ENCODE measurements around the gene SLC16A13.

Gene SLC16A13

DNA sequence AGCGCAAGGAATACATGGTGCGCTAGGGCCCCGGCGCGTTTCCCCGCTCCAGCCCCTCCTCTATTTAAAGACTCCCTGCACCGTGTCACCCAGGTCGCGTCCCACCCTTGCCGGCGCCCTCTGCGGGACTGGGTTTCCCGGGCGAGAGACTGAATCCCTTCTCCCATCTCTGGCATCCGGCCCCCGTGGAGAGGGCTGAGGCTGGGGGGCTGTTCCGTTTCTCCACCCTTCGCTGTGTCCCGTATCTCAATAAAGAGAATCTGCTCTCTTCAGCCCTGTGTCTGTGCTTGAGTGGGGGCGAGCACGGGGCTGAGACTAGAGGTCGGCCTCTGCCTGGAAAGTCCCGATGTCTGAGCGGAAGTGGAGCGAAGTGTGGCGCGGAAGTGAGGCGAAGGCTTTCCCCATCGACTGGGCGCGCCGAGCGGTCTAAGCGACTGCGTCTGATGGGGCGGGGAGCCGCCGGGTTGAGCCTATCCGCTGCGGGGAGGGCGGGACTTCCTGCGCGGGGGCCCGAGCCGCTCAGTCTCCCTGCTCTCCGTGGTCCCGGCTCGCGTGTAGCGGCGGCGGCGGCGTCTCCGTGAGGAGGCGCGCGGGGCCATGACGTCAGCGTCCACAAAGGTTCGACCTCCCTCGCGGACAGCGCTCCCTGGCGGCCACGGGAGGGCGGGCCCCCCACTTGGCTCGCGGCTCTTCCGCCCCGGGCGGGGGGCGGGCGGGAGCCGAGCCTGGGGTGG lies 21.4 kb upstream of the SLC16A13 start:
- DNase-seq = no peak

DNA sequence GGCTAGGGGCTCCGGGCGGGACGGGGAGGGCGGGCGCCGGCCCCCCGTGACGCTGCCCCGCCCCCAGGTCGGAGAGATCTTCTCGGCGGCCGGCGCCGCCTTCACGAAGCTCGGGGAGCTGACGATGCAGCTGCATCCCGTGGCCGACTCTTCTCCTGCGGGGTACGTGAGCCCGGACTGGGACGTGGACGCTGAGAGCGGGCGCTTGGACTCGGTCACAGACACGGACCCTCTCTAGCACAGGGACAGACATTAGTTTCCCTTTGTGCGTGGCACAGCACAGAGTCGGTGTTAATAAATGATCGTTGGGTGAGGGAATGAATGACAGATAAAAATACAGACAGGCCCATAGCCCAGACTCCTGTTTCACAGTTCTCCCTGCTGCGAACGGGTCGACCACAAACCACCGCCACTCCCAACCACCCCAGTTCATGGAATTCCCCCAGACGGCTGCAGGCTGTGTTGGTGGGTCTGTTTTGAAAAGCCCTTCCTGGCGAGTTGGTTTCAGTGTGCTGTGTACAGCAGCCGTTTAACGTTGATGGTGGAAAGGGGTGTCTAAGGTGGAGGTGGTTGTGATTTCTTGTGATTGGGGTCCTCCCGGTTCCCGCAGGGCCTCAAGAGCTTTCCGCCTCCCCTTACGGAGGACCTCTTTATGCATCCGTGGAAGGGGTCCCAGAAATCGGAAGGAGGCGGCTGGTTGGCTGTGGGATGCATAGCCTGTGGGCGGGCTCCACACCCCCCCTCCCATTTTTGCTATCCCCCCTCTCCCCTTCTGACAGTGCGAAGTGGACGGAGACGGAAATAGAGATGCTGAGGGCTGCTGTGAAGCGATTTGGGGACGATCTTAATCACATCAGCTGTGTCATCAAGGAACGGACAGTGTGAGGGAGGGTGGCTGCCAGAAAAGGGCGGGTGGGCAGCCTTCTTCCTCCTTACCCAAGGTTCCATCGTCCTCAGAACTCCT lies 20.5 kb upstream of the SLC16A13 start:
- no peak for DNase-seq

DNA sequence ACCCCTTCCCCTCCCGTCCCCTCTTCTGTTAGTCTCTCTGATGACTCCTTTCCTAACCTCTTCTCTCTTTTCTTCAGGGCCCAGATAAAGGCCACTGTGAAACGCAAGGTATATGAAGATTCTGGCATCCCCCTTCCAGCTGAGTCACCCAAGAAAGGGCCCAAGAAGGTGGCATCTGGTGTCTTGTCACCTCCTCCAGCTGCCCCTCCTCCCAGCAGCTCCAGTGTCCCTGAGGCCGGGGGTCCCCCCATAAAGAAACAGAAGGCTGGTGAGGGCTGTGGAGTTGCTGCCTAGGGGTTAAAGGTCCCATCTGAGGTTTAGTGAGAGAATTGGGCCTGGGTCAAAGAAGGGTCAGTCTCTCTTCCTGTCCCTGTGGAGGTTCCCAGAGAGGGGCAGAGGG lies 19.4 kb upstream of the SLC16A13 start:
- no peak for DNase-seq

DNA sequence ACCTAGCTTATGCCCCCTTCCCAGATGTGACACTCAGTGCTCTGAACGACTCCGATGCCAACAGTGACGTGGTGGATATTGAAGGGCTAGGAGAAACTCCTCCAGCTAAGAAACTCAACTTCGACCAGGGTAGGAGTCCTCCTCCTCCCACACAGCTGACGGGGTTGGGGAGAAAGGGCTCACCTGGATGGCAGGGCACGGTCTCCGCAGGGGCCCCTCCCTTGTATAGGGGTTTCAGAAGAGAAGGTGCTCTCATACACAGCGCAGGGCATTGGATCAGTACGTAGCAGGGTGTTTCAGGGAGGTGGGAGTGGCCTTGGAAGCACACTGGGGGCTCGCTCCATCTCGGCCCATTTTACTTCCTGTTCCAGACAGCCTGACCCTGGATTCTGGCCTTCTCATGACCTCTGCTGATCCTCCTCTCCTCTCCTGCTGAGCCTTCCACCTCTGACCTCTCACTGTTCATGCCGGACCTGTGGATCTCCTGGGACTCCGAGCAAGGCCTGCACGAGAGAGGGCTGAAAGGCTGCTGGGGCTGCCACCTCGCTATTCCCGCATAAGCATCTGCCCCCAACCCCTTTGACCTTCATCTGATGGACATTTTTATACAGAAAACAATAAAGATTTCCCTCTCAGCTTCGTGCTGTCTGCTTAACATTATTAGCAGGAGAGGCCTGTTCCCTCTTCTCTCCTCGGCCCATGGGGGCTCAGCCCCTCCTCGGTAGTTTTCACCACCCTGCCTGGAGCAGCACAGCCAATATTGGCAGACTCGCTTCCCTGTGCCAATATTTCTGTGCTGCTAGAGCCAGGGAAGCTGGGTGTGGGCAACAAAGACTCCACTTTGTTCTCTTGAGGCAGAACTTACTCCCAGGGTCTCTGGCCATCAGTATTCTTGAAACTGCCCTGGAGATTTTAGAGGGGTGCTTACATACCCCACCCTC lies 18.7 kb upstream of the SLC16A13 start:
- DNase-seq = no peak

DNA sequence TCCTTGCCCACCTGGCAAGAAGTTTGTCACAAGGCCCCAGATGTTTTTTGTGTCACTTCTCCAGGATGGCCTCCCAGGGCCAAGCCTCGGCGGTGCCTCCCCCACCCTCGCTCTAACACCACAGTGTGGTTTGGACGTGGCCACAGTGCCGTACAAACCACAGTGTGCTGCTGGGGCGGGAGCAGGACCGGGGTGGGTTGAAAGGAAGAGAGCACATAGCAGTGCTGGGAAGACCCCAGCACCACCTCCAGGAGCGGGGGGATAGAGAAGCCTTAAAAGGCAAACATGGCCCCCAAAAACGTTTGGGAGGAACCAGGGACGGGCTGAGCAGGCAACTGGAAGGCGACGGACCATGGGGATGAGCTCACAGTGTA lies 18.0 kb upstream of the SLC16A13 start:
- DNase-seq = no peak

DNA sequence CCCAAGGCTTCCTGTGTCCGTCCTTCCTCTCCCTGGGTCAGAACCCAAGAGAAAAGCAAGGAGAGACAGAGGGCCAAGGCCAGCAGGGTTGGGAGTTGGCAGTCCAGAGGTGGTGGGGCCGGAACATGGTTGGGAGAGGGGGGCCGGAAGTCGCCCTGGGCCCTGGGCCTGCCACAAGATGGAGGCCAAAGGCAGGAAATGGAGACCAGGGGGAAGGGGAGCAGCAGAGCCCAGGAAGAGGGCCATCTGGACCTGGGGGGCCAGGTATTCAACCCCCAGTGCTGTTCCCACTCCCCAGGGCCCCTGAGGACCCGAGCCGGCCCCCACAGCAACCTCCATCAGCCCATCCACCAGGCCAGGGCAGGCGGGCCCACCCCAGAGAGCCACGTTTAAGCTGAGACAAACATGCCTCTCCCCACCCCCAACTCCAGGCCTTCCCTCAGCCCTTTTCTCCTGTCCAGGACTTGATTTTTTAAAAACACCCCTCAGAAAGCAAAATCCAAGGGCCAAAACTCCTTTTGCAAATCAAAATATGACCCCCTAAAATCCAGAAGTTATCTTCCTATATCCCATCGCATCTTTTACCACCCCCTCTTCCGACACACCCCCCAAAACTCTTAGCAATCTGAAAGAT lies 17.4 kb upstream of the SLC16A13 start:
- no peak for DNase-seq

DNA sequence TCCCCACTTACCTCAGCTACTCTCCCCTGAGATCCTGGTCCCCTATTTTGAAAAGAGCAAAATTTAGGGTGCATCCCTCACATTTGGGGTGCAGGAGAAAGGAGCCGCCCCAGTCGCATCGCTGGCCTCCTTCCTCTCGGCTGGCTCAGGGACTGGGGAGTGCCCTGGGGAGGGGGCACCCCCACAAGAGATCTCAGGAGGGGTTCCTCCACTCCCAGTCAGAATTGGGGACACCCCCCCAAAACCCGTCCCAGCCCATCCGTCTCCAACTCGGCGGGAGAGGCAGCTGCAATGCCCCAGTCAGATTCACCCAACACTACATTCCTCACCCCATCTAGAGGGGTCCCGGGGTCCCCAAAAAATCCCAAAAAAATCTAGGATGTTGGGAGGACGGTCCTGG lies 16.4 kb upstream of the SLC16A13 start:
- DNase-seq = no peak

DNA sequence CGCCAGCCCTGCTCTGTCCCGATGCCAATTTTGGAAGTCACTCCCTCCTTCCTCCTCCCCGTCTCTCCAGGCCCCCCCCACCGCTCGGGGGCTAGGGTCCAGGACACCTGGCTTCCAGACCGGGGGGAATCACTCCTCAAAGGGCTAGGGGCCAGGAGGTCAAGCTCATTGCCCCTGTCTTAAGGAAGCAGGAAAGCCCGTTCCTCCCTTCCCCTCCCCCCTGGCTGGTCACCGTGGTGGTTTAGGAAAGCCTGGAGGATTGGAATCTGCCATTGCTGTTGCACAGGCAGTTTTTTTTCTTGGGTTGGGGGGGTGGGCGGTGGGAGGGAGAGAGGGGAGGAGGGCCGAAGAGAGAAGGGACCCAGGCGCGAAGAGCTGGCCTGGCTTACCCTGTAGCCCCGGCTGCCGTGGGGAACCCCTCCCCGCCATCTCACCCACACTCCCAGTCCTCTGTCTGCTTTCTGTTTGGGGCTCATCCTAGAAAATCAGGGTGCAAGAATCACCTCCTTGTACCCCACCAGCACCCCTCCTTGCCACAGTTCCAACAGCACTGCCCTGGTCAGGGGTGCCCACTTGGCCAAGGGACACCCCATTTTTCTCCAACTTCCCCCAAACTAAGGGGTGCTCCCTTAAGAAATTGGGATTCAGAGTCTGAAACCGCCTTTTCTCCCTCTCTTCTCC lies 15.8 kb upstream of the SLC16A13 start:
- DNase-seq = no peak

DNA sequence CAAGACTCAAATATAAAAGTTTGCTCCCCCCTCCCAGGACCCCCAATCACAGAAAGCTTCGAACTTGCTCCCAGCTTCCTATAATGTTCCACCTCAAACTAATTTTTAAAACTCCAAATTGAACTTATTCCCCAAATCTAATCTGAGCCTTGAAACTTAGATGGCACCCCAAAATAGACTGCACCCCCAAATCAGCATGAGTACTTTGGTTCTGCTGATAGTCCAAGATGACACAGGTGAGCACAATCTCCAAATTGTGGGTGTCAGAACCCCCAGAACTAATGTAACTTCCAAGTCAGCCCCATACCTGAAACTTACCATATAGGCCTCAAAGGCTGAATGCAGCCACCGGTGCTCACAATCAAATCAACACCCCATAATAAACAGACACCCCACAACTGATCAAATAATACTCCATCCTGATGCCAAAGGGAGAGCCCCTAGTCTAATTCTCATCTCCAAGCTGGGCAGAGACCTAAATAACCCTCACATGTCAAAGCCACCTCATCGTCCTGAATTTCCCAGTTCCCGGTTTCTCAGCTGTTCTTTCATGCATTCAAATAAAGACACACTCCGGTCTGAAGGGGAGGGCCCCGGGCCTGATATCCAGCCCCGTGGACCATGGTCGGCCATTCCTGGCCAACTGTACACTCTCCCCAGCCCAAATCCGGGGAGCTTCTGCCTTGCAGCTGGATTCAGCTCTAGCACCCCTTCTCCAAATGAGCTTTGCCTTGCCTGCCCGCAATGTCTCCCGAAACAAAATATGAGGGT lies 14.7 kb upstream of the SLC16A13 start:
- DNase-seq = no peak

DNA sequence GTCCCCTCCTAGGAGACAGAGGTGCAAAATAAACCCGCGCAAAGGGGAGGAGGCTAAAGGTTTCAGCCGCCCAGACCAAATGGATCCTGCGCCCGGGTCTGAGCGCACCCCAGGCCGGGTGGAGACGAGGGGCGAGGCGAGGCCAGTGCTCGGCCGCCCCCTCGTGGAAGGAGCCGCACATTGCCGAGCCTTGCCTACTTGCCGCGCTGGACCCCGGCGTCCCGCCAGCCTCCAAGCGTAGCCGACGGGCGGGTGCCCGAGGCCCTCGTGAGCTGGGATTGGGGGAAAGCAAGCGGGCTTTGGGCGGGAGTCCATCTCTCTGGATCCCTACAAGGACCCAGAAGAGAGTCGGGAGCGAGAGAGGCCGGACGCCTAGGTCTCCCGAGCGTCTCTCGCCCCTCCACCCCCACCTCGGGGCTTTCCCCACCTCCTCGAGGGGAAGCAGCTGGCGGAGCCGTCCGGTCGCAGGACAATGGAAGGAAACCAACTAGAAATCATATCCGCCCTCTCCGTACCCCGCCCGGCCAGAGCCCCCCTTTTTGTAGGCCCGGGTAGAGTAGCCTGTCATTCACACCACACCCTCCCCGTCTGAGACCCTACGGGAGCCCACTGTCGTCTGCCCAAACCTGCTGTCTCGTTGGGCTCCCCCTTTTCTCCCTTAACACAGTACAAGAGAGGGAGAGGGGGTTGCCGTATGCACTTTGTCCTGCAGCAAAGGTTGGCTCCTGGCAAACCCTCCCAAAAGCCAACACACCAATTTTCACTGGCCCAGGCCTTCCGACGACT lies 13.6 kb upstream of the SLC16A13 start:
- no peak for DNase-seq

DNA sequence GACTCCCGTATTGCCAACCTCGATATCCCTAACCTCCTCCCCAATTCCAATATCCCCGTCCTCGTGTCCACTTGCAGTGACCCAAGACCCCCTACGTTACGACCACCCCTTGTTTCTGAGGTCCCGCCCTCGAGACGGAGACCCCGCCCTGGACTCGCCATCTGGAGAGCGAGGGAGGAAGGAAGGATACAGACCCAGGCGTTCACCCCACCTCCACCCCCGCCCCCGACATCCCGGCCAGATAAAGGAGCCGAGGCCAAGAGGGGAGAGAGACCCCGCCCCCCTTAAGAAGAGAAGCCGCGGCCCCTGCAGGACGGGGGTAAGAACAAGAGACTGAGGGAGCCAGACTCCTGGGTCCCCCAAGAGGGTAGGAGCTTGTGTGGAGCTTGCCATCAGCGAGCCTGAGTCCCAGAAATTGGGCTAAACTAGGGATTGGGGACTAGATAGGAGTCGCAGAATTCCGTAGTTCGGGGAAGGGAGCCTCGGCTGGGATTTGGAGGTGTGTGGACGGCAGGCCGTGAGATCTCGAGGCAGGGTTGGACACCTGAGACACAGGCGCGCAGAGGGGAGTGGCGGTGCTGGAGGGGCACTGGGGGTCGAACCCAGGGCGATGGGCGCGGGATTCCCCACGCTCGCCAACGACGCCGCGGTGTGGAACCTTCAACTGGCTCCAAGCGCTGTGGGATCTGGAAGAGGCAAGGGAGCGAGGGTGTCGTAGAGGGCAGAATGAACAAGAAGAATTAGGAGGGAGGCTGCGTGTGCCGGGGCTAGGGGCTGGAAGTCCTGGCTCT lies 12.8 kb upstream of the SLC16A13 start, which contains the start of gene BCL6B:
BCL6B (plus strand) TSS at position 270 of the 791 bp plus-strand sequence. CDS start 622 bp downstream, outside the sequence.
- no peak for DNase-seq

DNA sequence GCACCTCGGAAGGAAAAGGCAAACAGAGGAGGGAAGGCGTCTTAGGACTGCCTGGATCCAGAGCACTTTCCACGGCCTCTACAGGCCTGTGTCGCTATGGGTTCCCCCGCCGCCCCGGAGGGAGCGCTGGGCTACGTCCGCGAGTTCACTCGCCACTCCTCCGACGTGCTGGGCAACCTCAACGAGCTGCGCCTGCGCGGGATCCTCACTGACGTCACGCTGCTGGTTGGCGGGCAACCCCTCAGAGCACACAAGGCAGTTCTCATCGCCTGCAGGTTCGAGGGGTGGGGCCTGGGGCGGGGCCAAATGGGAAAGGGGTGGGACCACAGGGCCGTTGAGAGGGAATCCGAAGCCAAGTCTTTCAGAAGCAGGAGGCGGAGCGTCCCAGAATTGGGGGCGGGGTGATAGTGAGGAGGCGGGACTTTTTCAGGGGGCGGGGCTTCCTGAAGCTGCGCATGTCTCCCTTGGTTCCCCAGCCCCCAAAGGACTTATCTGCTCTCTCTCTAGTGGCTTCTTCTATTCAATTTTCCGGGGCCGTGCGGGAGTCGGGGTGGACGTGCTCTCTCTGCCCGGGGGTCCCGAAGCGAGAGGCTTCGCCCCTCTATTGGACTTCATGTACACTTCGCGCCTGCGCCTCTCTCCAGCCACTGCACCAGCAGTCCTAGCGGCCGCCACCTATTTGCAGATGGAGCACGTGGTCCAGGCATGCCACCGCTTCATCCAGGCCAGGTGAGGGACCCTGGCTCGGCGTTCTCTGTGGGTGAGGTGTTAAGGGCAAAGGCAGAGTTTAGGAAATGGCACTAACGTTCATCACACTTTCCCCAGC lies 12.0 kb upstream of the SLC16A13 start:
- DNase-seq = no peak

DNA sequence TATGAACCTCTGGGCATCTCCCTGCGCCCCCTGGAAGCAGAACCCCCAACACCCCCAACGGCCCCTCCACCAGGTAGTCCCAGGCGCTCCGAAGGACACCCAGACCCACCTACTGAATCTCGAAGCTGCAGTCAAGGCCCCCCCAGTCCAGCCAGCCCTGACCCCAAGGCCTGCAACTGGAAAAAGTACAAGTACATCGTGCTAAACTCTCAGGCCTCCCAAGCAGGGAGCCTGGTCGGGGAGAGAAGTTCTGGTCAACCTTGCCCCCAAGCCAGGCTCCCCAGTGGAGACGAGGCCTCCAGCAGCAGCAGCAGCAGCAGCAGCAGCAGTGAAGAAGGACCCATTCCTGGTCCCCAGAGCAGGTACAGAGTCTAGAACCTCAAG lies 11.4 kb upstream of the SLC16A13 start:
- no peak for DNase-seq

DNA sequence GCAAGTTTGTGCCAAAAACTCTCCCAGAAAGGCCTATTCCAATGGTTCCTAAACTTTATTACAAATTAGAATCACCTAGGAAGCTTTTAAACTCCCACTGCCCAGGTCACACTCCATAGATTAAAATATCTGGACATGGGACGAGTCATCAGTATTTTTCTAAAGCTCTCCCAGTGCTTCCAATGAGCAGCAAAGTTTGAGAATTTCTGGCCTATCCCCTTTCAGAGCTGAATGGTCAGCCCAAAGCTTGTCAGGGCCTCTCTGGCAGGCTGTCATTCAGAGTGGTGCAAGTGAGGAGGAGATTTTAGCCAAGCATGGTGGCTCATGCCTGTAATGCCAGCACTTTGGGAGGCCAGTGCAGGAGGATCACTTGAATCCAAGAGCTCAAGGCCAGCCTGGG lies 10.6 kb upstream of the SLC16A13 start:
- DNase-seq = no peak

DNA sequence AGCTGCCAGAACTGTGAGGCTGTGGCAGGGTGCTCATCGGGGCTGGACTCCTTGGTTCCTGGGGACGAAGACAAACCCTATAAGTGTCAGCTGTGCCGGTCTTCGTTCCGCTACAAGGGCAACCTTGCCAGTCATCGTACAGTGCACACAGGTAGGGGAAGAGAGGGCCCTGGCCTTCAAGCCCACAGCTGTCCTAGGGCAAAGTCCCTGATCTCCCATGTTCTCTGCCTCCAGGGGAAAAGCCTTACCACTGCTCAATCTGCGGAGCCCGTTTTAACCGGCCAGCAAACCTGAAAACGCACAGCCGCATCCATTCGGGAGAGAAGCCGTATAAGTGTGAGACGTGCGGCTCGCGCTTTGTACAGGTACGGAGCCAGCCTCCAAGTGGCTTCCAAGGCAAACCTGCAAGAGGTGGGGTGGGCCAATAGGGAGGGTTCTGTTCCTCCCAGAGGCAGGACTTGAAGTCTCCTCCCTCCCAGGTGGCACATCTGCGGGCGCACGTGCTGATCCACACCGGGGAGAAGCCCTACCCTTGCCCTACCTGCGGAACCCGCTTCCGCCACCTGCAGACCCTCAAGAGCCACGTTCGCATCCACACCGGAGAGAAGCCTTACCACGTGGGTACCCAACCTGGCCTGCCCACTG lies 9.2 kb upstream of the SLC16A13 start:
- DNase-seq = no peak

DNA sequence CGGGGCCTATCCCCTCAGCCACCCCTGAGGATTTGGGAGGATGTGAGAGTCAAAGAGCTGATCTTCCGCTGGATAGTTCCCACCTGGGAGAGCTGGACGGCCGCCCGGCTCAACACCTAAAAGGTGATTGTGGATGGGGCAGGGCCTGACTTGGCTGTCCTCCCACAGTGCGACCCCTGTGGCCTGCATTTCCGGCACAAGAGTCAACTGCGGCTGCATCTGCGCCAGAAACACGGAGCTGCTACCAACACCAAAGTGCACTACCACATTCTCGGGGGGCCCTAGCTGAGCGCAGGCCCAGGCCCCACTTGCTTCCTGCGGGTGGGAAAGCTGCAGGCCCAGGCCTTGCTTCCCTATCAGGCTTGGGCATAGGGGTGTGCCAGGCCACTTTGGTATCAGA lies 8.5 kb upstream of the SLC16A13 start:
- DNase-seq = no peak

DNA sequence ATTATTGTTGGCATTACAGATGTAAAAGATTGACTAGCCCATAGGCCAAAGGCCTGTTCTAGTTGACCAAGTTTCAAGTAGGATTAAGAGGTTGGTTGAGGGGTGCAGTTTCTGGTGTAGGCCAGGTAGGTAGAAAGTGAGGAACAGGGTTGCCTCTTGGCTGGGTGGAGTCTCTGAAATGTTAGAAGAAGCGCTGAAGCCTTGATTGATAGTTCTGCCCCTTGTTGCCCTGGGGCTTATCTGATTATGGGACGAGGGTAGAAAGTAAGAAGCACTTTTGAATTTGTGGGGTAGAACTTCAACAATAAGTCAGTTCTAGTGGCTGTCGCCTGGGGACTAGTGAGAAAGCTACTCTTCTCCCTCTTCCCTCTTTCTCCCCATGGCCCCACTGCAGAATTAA lies 6.7 kb upstream of the SLC16A13 start:
- no peak for DNase-seq

DNA sequence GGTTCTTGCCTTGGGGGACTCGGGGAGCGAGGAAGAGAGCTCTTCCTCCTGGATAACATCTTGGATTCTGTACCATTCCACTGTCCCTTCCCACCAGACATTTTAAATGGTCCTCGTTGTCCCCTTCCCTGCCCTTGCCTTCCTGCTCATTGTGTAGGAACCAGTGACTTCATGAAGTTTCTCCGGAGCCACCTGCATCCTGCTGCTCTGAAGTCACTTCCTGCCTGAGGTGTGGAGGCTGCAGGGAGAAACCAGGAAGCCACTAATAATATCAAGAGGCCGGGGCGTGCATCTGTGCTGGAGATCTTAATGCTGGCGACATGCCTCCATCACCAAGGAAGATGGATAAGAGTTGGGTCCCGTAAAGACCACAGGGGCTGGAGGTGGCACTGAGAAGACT lies 6.2 kb upstream of the SLC16A13 start:
- DNase-seq = no peak

Data from NCI-H524 treated with DMSO at 0.1 percent for 48 hours (cell line).